Type B pancreatic cell (in vitro differentiated cells): Measurements from ENCODE around the gene RCC2. TPM values are rescaled to one million over a fixed set of nuclear protein-coding genes. Genes with fewer than 3 reads are reported as not detected.

ENCODE experiments used
- DNase-seq: peaks from one replicate; pipeline ENCODE4 v3.0.0; 2021; ENCODE audit warnings: mixed read lengths; ENCODE audit not compliant: unreplicated experiment; ENCODE audit errors: extremely low spot score
- H3K27ac Mint-ChIP-seq: 2 replicates; pipeline ENCODE4 v1.8.0; 2021; ENCODE audit warnings: mild to moderate bottlenecking, mixed read lengths
- H3K27me3 Mint-ChIP-seq: 2 replicates; pipeline ENCODE4 v1.8.0; 2021; ENCODE audit warnings: mixed read lengths
- H3K36me3 Mint-ChIP-seq: 2 replicates; pipeline ENCODE4 v1.8.0; 2021; ENCODE audit warnings: mixed read lengths
- H3K4me1 Mint-ChIP-seq: one replicate; pipeline ENCODE4 v1.8.0; 2021; ENCODE audit warnings: mixed read lengths; ENCODE audit not compliant: unreplicated experiment
- H3K4me3 Mint-ChIP-seq: 2 replicates; pipeline ENCODE4 v1.8.0; 2021; ENCODE audit warnings: mild to moderate bottlenecking, mixed read lengths
- H3K9me3 Mint-ChIP-seq: 2 replicates; pipeline ENCODE4 v1.8.0; 2021; ENCODE audit warnings: mixed read lengths
- total RNA-seq: library from RNA; stranded (reverse); gene quantifications from 2 replicates; pipeline ENCODE4 v1.2.1, GENCODE V29; 2021; ENCODE audit warnings: low replicate concordance
- TF ChIP-seq, protein P1 (sequence below): fragments of 200-600 bp; sonication (generic); conservative IDR thresholded peaks from 2 replicates; pipeline ENCODE4 v1.5.0; 2021; ENCODE audit warnings: antibody characterized with exemption, mild to moderate bottlenecking

The RCC2 gene
- total RNA-seq, 1 donor from 2014 or later = 183 TPM

- H3K9me3 Mint-ChIP-seq = no peaks in the 10 kb centered on the region
- peak overlapping the region; percentile 95 for H3K27ac Mint-ChIP-seq
- H3K4me1 Mint-ChIP-seq = peaks cover 35% of the 10 kb centered on the region
- TF ChIP-seq, protein P1, sequence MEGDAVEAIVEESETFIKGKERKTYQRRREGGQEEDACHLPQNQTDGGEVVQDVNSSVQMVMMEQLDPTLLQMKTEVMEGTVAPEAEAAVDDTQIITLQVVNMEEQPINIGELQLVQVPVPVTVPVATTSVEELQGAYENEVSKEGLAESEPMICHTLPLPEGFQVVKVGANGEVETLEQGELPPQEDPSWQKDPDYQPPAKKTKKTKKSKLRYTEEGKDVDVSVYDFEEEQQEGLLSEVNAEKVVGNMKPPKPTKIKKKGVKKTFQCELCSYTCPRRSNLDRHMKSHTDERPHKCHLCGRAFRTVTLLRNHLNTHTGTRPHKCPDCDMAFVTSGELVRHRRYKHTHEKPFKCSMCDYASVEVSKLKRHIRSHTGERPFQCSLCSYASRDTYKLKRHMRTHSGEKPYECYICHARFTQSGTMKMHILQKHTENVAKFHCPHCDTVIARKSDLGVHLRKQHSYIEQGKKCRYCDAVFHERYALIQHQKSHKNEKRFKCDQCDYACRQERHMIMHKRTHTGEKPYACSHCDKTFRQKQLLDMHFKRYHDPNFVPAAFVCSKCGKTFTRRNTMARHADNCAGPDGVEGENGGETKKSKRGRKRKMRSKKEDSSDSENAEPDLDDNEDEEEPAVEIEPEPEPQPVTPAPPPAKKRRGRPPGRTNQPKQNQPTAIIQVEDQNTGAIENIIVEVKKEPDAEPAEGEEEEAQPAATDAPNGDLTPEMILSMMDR = no peak
- no peak for DNase-seq
- peak overlapping the region; percentile 88 for H3K4me3 Mint-ChIP-seq
- H3K27me3 Mint-ChIP-seq = peaks cover 20% of the 10 kb centered on the region
- H3K36me3 Mint-ChIP-seq = no peaks in the 10 kb centered on the region
Measured at GRCh38 chr1:17440827-17441168, 1.3 kb upstream of the RCC2 start.

GRCh38 chr1:17440074-17440826 is 773 bp upstream of the RCC2 start:
- peaks cover 20% of the 10 kb centered on the region for H3K27me3 Mint-ChIP-seq
- H3K4me1 Mint-ChIP-seq = peaks cover 39% of the 10 kb centered on the region
- H3K36me3 Mint-ChIP-seq = peaks cover under 1% of the 10 kb centered on the region

DNA sequence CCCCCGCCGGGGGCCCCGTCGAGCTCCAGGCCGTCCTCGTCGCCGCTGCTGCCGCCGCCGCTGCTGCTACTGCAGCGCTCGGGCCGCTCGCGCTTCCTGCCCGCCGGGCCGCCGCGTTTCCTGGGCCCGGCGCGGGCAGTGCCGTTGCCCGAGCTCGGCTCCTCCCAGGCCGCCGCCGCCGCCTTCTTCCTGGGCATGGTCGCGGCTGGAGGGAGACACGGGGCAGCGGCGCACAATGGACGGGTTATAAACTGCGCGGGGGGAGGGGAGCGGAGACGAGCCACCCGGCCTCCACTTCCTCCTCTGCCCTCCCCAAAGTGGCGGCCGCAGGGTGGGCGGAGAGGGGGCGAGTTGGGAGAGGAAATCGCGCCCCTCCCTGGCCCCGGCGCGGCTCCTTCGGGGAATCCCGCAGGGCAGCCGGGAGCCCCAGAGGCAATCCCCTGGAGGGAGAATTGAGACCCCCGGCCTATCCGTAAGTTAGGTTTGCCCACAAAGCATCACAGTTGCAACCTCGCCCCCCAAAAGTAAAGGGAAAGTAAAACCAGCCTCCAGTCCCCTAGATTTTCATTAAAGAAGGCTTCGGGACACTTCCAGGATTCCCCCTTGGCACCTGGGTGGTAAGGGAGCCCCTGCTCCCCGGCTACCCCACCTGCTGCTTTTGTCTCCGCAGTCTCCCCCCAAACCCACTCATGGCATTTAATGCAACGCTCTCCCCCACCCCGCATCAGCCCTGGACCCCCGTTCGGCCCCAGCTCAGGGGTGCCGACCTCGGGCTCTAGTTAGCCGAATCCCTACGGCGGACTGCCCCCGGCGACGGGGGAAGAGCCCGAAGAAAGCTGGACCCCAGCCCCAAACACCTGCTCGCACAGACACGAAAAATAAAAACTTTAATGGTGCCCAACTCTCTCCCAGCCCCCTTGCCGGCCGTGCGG is 893 bp downstream of the RCC2 start:
- peaks cover 20% of the 10 kb centered on the region for H3K27me3 Mint-ChIP-seq
- peaks cover 15% of the 10 kb centered on the region for H3K36me3 Mint-ChIP-seq
- peaks cover 44% of the 10 kb centered on the region for H3K4me1 Mint-ChIP-seq
- TF ChIP-seq, protein P1 = no peak
- H3K27ac Mint-ChIP-seq = peak overlapping the region; percentile 95
- peak overlapping the region; percentile 88 for H3K4me3 Mint-ChIP-seq
- peak; percentile 78 for DNase-seq
- H3K9me3 Mint-ChIP-seq = no peaks in the 10 kb centered on the region

More at GRCh38 chr1:17440074-17440826, 773 bp upstream of the RCC2 start:
- Mint-ChIP-seq H3K27ac (peak overlapping the region; percentile 95), H3K4me3 (peak overlapping the region; percentile 88), H3K9me3 (no peaks in the 10 kb centered on the region)
- no peak for DNase-seq
- TF ChIP-seq, protein P1 = no peak

DNA sequence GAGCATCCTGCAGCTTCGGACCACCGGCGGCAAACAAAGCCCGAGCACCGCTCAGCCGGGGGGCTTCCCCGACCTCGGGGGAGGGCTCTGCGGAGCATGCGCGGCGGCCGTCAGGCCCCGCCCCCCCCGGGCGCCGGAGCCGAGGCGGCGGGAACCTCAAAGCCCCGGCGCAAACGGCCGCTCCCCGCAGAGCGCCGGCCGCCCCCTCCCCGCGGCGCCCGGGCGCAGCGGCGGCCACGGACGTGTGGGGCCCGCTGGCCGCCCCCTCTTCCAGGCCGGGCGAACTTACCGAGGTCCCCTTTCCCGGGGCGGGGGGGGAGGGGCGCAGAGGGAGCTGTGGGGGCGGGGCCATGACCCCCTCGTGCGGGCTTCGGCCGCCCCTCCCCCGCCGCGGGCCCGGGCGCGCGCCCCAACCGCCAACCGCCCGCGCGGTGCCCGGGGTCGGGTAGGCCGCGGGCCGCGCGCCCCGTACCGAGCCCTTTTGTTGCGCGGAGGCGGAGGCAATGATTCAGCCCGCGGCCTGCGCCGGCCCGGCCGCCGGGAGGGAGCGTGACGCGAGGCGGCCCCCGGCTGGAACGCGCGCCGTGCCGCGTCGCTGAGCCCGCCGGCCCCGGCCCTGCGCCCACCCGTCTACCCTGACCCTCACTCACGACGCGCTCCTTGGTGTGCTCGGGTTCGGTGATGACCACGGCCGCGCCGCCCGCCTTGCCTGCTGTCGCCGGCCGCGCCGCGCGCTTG is 1.7 kb downstream of the RCC2 start:
- Mint-ChIP-seq H3K9me3 (no peaks in the 10 kb centered on the region), H3K4me1 (peaks cover 38% of the 10 kb centered on the region), H3K27ac (peak overlapping the region; percentile 75)

DNA sequence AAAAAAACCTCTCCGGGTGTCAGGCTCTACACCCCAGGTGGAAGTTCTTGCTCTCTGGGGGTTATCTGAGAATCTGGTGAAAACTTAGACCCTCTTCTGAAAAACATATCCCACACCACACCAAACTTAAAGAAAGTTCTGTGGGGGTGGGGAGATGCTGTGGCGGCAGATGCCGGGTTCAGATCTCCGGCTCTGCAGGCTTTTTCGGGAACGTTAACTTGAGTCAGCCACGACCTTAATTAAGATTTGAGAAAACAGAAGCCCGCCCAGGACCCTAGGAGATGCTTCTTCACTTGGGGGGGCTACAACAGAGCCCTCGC is 2.3 kb downstream of the RCC2 start:
- H3K4me3 Mint-ChIP-seq = peak overlapping the region; percentile 83
- peaks cover 18% of the 10 kb centered on the region for H3K36me3 Mint-ChIP-seq
- TF ChIP-seq, protein P1 = no peak
- peaks cover 20% of the 10 kb centered on the region for H3K27me3 Mint-ChIP-seq
- no peaks in the 10 kb centered on the region for H3K9me3 Mint-ChIP-seq
- peak overlapping the region; percentile 75 for H3K27ac Mint-ChIP-seq
- peaks cover 38% of the 10 kb centered on the region for H3K4me1 Mint-ChIP-seq
- DNase-seq = no peak

More for the DNA sequence above, 1.7 kb downstream of the RCC2 start:
- H3K36me3 Mint-ChIP-seq = peaks cover 18% of the 10 kb centered on the region
- no peak for DNase-seq
- TF ChIP-seq, protein P1 = no peak
- peak overlapping the region; percentile 83 for H3K4me3 Mint-ChIP-seq
- H3K27me3 Mint-ChIP-seq = peaks cover 20% of the 10 kb centered on the region
